HepG2 (cell line): Measurements from ENCODE around the gene DPEP3. TPM values are rescaled to one million over a fixed set of nuclear protein-coding genes. Genes with fewer than 3 reads are reported as not detected.

Experiments used
- JARID2 ChIP-seq: sonication (generic); formaldehyde crosslinking; IDR thresholded peaks from 2 replicates; pipeline ENCODE4 v1.8.1; 2023; ENCODE audit warnings: missing genetic modification reagents, inconsistent platforms; ENCODE audit not compliant: insufficient replicate concordance
- MED8 ChIP-seq: sonication (generic); formaldehyde crosslinking; IDR thresholded peaks from 2 replicates; pipeline ENCODE4 v1.8.1; 2023; ENCODE audit warnings: mild to moderate bottlenecking, missing genetic modification reagents; ENCODE audit not compliant: insufficient replicate concordance
- MEIS2 ChIP-seq: sonication (generic); formaldehyde crosslinking; IDR thresholded peaks from 2 replicates; pipeline ENCODE4 v1.9.0; 2021; ENCODE audit warnings: mild to moderate bottlenecking, missing genetic modification reagents
- NAIF1 ChIP-seq: sonication (generic); formaldehyde crosslinking; IDR thresholded peaks from 2 replicates; pipeline ENCODE4 v1.5.0; 2020; ENCODE audit warnings: mild to moderate bottlenecking, missing genetic modification reagents, borderline replicate concordance
- NKX3-1 ChIP-seq: sonication (generic); formaldehyde crosslinking; IDR thresholded peaks from 2 replicates; pipeline ENCODE4 v1.5.0; 2020; ENCODE audit warnings: missing genetic modification reagents
- NRL ChIP-seq: sonication (generic); formaldehyde crosslinking; IDR thresholded peaks from 2 replicates; pipeline ENCODE4 v1.5.0; 2020; ENCODE audit warnings: missing genetic modification reagents, mild to moderate bottlenecking, moderate library complexity, borderline replicate concordance
- POLR2G ChIP-seq: fragments of 200-400 bp; formaldehyde crosslinking; IDR thresholded peaks from 2 replicates; pipeline ENCODE4 v1.6.1; 2018; ENCODE audit warnings: mild to moderate bottlenecking, low read depth, low read length, moderate library complexity
- RBM22 ChIP-seq: fragments of 200-400 bp; formaldehyde crosslinking; optimal IDR thresholded peaks from 2 replicates; pipeline ENCODE3; 2017; ENCODE audit warnings: mild to moderate bottlenecking, low read length, moderate library complexity
- RFX1 ChIP-seq: fragments of 450-650 bp; IDR thresholded peaks from 2 replicates; pipeline ENCODE4 v1.6.1; 2017
- RFX3 ChIP-seq: IDR thresholded peaks from 2 replicates; pipeline ENCODE4 v1.6.1; 2016; ENCODE audit warnings: missing biosample characterization, missing genetic modification reagents
- RXRA ChIP-seq: sonication (generic); formaldehyde crosslinking; IDR thresholded peaks from 2 replicates; pipeline ENCODE4 v1.5.1; 2020; ENCODE audit warnings: missing genetic modification reagents
- SIN3B ChIP-seq: fragments of 150-350 bp; IDR thresholded peaks from 2 replicates; pipeline ENCODE4 v1.6.1; 2014; ENCODE audit warnings: low read length
- THAP11 ChIP-seq: IDR thresholded peaks from 2 replicates; pipeline ENCODE4 v1.6.1; 2016; ENCODE audit warnings: missing biosample characterization, missing genetic modification reagents
- YEATS4 ChIP-seq: sonication (generic); formaldehyde crosslinking; IDR thresholded peaks from 2 replicates; pipeline ENCODE4 v1.4.0; 2020; ENCODE audit warnings: missing genetic modification reagents, borderline replicate concordance
- ZBTB8A ChIP-seq: sonication (generic); formaldehyde crosslinking; IDR thresholded peaks from 2 replicates; pipeline ENCODE4 v1.4.0; 2020; ENCODE audit warnings: mild to moderate bottlenecking, low read depth, missing genetic modification reagents, borderline replicate concordance
- ZC3H4 ChIP-seq: sonication (generic); formaldehyde crosslinking; IDR thresholded peaks from 2 replicates; pipeline ENCODE4 v1.4.0; 2020; ENCODE audit warnings: missing genetic modification reagents, borderline replicate concordance
- ZNF24 ChIP-seq: fragments of 450-650 bp; IDR thresholded peaks from 2 replicates; pipeline ENCODE4 v1.6.1; 2017; ENCODE audit warnings: antibody characterized with exemption, mild to moderate bottlenecking
- ZNF326 ChIP-seq: sonication (generic); formaldehyde crosslinking; IDR thresholded peaks from 2 replicates; pipeline ENCODE4 v1.4.0; 2020; ENCODE audit warnings: missing genetic modification reagents, borderline replicate concordance
- ZNF331 ChIP-seq: sonication (generic); formaldehyde crosslinking; IDR thresholded peaks from 2 replicates; pipeline ENCODE4 v1.4.0; 2020; ENCODE audit warnings: missing genetic modification reagents
- ZNF720 ChIP-seq: sonication (generic); formaldehyde crosslinking; IDR thresholded peaks from 2 replicates; pipeline ENCODE4 v1.4.0; 2020; ENCODE audit warnings: missing genetic modification reagents
- polyA plus RNA-seq, 8 experiments: library from polyadenylated mRNA; depleted of rRNA in 3 of 8; stranded (reverse) in 7 of 8; unstranded in 1 of 8; fragments of >200 nt; fragmentation: Illumina TruSeq in 4 of 8; extraction: Trizol in 4 of 8; gene quantifications; 2 replicates each; pipeline versions ENCODE4 v1.2.1 to v1.2.3, GENCODE V29; 2011 to 2016; ENCODE audit warnings: low read depth in 4 of 8, missing spikeins in 1 of 8, mixed read lengths in 1 of 8; ENCODE audit not compliant: insufficient read depth in 1 of 8
- total RNA-seq, 5 experiments: library from RNA; depleted of rRNA; stranded (reverse); fragments of >200 nt; fragmentation: Illumina TruSeq; extraction: Trizol; gene quantifications; 2 replicates each; pipeline ENCODE4 v1.2.3, GENCODE V29; 2016; ENCODE audit warnings: low read depth in 1 of 5
- TF ChIP-seq, protein P1 (sequence below): IDR thresholded peaks from 2 replicates; pipeline ENCODE4 v1.6.1; 2016; ENCODE audit warnings: low read depth
- TF ChIP-seq, protein P2 (sequence below): sonication (generic); formaldehyde crosslinking; IDR thresholded peaks from 2 replicates; pipeline ENCODE4 v1.4.0; 2020; ENCODE audit warnings: missing genetic modification reagents, borderline replicate concordance
- TF ChIP-seq, protein P3 (sequence below): sonication (generic); formaldehyde crosslinking; IDR thresholded peaks from 2 replicates; pipeline ENCODE4 v1.4.0; 2020; ENCODE audit warnings: missing genetic modification reagents
- TF ChIP-seq, protein P4 (sequence below): sonication (generic); formaldehyde crosslinking; IDR thresholded peaks from 2 replicates; pipeline ENCODE4 v1.8.1; 2023; ENCODE audit warnings: mild to moderate bottlenecking, missing genetic modification reagents, borderline replicate concordance
- TF ChIP-seq, protein P5 (sequence below): sonication (generic); formaldehyde crosslinking; IDR thresholded peaks from 2 replicates; pipeline ENCODE4 v1.5.0; 2020; ENCODE audit warnings: mild to moderate bottlenecking, missing genetic modification reagents

Gene DPEP3
- total and polyA plus RNA-seq, 2 of the 13 experiments (the other 11 are each of a cell fraction or from before 2014, with no cell fraction given) = not detected

DNA sequence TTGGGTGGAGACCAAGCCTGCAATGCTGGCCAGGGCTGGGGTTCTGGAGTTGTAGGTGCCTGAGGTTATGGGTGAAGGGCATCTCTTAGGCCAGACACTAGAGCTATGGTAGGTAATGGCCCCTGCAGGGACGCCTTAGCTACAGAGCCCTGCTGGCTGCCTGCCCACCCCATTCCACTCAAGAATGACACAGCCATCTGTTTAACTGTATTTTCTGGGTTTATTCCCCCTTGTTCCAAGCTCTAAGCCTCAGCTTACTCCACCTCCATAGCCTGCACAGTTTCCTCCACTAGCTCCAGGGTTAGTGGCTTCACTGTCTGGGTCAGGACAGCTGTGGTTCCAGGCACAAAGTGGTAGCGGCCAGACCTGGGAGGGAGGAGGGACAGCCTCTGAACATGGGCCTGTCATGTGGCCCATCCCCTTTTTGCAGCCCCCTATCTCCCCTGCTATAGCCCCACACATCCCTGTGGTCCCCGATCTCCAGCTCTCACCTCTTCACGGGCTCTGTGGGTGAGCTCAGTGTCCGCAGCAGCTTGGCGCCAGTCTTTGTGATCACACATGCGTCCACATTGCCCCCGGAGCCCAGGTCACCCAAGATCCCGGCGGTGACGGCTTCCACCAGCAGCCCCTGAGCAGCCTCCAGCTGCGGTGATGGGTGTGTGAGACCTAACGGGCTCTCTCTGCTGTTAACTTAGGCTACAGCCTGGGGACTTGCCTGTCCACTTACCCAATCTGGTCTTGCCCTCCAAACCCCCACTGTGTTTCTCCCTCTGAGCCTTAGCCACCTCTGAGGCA is 45.8 kb downstream of the DPEP3 start (continued):
- TF ChIP-seq, protein P1, sequence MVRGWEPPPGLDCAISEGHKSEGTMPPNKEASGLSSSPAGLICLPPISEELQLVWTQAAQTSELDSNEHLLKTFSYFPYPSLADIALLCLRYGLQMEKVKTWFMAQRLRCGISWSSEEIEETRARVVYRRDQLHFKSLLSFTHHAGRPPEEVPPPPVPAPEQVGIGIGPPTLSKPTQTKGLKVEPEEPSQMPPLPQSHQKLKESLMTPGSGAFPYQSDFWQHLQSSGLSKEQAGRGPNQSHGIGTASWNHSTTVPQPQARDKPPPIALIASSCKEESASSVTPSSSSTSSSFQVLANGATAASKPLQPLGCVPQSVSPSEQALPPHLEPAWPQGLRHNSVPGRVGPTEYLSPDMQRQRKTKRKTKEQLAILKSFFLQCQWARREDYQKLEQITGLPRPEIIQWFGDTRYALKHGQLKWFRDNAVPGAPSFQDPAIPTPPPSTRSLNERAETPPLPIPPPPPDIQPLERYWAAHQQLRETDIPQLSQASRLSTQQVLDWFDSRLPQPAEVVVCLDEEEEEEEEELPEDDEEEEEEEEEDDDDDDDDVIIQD = no peak
- TF ChIP-seq, protein P2, sequence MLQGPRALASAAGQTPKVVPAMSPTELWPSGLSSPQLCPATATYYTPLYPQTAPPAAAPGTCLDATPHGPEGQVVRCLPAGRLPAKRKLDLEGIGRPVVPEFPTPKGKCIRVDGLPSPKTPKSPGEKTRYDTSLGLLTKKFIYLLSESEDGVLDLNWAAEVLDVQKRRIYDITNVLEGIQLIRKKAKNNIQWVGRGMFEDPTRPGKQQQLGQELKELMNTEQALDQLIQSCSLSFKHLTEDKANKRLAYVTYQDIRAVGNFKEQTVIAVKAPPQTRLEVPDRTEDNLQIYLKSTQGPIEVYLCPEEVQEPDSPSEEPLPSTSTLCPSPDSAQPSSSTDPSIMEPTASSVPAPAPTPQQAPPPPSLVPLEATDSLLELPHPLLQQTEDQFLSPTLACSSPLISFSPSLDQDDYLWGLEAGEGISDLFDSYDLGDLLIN (CRISPR knock-in tag) = no peak
- no peak for TF ChIP-seq SIN3B
- TF ChIP-seq, protein P3, sequence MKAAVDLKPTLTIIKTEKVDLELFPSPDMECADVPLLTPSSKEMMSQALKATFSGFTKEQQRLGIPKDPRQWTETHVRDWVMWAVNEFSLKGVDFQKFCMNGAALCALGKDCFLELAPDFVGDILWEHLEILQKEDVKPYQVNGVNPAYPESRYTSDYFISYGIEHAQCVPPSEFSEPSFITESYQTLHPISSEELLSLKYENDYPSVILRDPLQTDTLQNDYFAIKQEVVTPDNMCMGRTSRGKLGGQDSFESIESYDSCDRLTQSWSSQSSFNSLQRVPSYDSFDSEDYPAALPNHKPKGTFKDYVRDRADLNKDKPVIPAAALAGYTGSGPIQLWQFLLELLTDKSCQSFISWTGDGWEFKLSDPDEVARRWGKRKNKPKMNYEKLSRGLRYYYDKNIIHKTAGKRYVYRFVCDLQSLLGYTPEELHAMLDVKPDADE = no peak
- no peak for TF ChIP-seq THAP11 (CRISPR knock-in tag)
- TF ChIP-seq NAIF1 (CRISPR knock-in tag) = no peak
- TF ChIP-seq, protein P4, sequence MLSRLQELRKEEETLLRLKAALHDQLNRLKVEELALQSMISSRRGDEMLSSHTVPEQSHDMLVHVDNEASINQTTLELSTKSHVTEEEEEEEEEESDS (CRISPR knock-in tag) = no peak
- TF ChIP-seq POLR2G = peak; percentile 53
- TF ChIP-seq RFX1 = no peak
- peak; percentile 56 for TF ChIP-seq RBM22
- TF ChIP-seq NRL = no peak
- no peak for TF ChIP-seq ZNF720
- no peak for TF ChIP-seq ZC3H4 (CRISPR knock-in tag)
- TF ChIP-seq YEATS4 (CRISPR knock-in tag) = no peak
- no peak for TF ChIP-seq ZBTB8A (CRISPR knock-in tag)
- TF ChIP-seq, protein P5, sequence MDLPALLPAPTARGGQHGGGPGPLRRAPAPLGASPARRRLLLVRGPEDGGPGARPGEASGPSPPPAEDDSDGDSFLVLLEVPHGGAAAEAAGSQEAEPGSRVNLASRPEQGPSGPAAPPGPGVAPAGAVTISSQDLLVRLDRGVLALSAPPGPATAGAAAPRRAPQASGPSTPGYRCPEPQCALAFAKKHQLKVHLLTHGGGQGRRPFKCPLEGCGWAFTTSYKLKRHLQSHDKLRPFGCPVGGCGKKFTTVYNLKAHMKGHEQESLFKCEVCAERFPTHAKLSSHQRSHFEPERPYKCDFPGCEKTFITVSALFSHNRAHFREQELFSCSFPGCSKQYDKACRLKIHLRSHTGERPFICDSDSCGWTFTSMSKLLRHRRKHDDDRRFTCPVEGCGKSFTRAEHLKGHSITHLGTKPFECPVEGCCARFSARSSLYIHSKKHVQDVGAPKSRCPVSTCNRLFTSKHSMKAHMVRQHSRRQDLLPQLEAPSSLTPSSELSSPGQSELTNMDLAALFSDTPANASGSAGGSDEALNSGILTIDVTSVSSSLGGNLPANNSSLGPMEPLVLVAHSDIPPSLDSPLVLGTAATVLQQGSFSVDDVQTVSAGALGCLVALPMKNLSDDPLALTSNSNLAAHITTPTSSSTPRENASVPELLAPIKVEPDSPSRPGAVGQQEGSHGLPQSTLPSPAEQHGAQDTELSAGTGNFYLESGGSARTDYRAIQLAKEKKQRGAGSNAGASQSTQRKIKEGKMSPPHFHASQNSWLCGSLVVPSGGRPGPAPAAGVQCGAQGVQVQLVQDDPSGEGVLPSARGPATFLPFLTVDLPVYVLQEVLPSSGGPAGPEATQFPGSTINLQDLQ (CRISPR knock-in tag) = peak; percentile 64; the same call in 1 of the 2 replicates
- no peak for TF ChIP-seq ZNF331 (CRISPR knock-in tag)
- TF ChIP-seq ZNF326 (CRISPR knock-in tag) = no peak
- TF ChIP-seq MED8 (CRISPR knock-in tag) = no peak
- TF ChIP-seq JARID2 (CRISPR knock-in tag) = peak; percentile 33
- TF ChIP-seq MEIS2 (CRISPR knock-in tag) = no peak
- TF ChIP-seq NKX3-1 = no peak
- TF ChIP-seq RFX3 (CRISPR knock-in tag) = no peak
- TF ChIP-seq RXRA (CRISPR knock-in tag) = no peak
- no peak for TF ChIP-seq ZNF24
